Cardiac muscle cell (in vitro differentiated cells and primary cell): ENCODE results near the gene NOSIP. TPM values are rescaled to one million over a fixed set of nuclear protein-coding genes. Genes with fewer than 3 reads are reported as not detected.

ENCODE experiments used
- DNase-seq, 2 donors: peaks; one replicate each; pipeline versions ENCODE4 v3.0.0 to v3.0.0-alpha.2; 2010 to 2017; ENCODE audit warnings: low read depth in 1 of 2, low spot score in 1 of 2
- H3K27ac ChIP-seq: fragments of 200-600 bp; sonication (generic); 2 replicates; pipeline ENCODE4 v1.5.1; 2016
- H3K27me3 ChIP-seq: fragments of 200-600 bp; sonication (generic); 2 replicates; pipeline ENCODE4 v1.6.0; 2016; ENCODE audit warnings: control low read depth
- H3K36me3 ChIP-seq: fragments of 200-600 bp; sonication (generic); 2 replicates; pipeline ENCODE4 v1.5.1; 2016; ENCODE audit warnings: control low read depth
- H3K4me1 ChIP-seq: fragments of 200-600 bp; sonication (generic); 2 replicates; pipeline ENCODE4 v1.8.1; 2017; ENCODE audit warnings: low read depth, mild to moderate bottlenecking, mixed run types
- H3K4me3 ChIP-seq: fragments of 200-600 bp; sonication (generic); 2 replicates; pipeline ENCODE4 v1.5.1; 2016; ENCODE audit warnings: mild to moderate bottlenecking
- H3K9me3 ChIP-seq: fragments of 200-600 bp; sonication (generic); 2 replicates; pipeline ENCODE4 v1.5.1; 2017; ENCODE audit warnings: low read depth, mild to moderate bottlenecking, control low read depth
- polyA plus RNA-seq: library from polyadenylated mRNA; unstranded; fragments of >200 nt; fragmentation: Nextera tagmentation; extraction: Ambion mirVana; gene quantifications from 2 replicates; pipeline ENCODE4 v1.2.1, GENCODE V29; 2016
- total RNA-seq: library from RNA; depleted of rRNA; stranded (reverse); fragments of >200 nt; gene quantifications from 2 replicates; pipeline ENCODE4 v1.2.3, GENCODE V29; 2016
- TF ChIP-seq, protein P1 (sequence below): IDR thresholded peaks from 2 replicates; pipeline ENCODE4 v1.5.1; 2012; ENCODE audit warnings: low read depth, mild to moderate bottlenecking, low read length

NOSIP gene
- total and polyA plus RNA-seq, 2 experiments from 2014 or later, result 120 to 193 TPM

DNA sequence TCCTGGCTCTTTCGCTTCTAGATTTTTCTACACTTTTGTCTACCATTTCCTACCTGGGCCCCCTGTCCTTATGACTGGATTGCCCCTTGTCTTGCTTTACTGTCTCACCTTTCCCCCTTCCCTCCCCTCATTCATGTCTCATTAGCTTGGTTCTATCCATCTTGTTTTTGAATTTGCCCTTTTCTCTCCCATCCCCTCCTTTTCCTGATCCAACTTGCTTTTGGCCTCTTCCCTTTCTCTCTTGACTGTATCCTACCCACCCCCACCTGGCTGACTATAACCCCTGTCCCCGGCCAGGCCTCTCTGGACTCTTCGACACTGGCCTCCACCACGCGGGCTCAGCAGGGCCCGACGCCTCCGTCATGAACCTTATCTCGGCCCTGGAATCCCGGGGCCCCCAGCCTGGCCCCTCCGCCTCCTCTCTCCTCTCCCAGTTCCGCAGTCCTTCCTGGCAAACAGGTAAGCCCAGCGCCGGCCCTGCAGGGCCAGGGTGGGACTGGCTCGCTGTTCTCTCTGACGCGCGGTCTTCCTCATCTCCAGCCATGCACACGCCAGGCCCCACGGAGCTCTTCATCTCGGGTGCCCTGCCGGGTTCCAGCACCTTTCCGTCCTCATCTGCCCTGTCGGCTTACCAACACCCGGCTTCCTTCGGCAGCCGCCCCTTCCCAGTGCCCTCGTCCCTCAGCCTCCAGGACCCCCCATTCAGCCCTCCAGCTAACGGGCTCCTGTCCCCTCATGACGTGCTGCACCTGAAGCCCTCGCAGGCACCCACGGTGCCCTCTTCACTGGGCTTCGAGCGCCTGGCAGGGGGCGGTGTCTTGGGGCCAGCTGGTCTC, 14.0 kb upstream of the NOSIP start:
- H3K36me3 ChIP-seq, result peaks cover 32% of the 10 kb centered on the region
- H3K9me3 ChIP-seq, result no peaks in the 10 kb centered on the region
- no peak overlapping the region for H3K4me3 ChIP-seq
- TF ChIP-seq, protein P1, sequence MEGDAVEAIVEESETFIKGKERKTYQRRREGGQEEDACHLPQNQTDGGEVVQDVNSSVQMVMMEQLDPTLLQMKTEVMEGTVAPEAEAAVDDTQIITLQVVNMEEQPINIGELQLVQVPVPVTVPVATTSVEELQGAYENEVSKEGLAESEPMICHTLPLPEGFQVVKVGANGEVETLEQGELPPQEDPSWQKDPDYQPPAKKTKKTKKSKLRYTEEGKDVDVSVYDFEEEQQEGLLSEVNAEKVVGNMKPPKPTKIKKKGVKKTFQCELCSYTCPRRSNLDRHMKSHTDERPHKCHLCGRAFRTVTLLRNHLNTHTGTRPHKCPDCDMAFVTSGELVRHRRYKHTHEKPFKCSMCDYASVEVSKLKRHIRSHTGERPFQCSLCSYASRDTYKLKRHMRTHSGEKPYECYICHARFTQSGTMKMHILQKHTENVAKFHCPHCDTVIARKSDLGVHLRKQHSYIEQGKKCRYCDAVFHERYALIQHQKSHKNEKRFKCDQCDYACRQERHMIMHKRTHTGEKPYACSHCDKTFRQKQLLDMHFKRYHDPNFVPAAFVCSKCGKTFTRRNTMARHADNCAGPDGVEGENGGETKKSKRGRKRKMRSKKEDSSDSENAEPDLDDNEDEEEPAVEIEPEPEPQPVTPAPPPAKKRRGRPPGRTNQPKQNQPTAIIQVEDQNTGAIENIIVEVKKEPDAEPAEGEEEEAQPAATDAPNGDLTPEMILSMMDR, result no peak
- no peak for DNase-seq
- peaks cover 20% of the 10 kb centered on the region for H3K4me1 ChIP-seq
- H3K27me3 ChIP-seq, result no peaks in the 10 kb centered on the region
- peak overlapping the region; percentile 9 for H3K27ac ChIP-seq

DNA sequence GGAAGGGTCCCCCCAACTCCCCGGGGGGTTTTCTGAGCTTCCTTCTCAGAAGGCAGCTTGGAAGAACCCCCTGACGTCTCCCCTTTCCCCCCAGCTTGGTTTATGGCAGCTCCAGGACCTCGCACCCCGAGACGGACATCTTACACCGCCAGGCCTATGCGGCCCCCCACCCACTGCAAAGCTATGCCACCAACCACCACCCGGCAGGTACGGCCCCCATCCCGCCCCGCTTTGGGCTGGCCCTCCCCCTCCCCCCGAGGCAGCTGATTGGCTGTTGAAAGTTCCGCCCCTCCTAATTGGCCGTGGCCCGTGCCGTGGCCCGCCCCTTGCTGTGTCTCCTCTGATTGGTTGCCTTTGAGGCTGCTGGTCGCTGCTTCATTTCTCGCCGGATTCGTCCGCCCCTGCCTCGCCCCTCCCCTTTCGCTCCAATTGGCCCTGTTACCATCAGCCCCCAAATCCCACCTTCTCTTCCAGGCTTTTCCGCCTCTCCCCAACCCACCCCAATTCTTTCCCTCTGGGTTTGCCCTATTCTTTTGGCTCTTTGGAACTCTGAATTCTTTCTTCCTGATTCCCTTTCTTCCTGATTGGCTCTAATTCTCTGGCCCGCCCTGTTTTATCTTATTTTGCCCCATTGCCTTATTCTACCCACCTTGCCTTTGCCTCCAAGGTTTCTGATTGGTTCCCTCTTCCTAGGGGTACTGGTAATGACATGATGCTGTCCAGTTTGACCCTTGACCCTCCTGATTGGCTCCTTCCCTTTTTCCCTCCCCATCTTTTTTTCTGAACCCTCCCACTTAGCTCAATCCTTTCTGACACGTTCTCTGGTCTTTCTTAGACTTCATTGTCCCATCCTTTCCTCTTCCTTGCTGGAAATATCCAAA, 13.1 kb upstream of the NOSIP start:
- no peaks in the 10 kb centered on the region for H3K9me3 ChIP-seq
- peaks cover 26% of the 10 kb centered on the region for H3K36me3 ChIP-seq
- TF ChIP-seq, protein P1, result no peak
- peak overlapping the region; percentile 82 for H3K27ac ChIP-seq
- peak; percentile 94 to 96 for DNase-seq
- H3K4me1 ChIP-seq, result peaks cover 20% of the 10 kb centered on the region
- no peaks in the 10 kb centered on the region for H3K27me3 ChIP-seq
- H3K4me3 ChIP-seq, result peak overlapping the region; percentile 99

DNA sequence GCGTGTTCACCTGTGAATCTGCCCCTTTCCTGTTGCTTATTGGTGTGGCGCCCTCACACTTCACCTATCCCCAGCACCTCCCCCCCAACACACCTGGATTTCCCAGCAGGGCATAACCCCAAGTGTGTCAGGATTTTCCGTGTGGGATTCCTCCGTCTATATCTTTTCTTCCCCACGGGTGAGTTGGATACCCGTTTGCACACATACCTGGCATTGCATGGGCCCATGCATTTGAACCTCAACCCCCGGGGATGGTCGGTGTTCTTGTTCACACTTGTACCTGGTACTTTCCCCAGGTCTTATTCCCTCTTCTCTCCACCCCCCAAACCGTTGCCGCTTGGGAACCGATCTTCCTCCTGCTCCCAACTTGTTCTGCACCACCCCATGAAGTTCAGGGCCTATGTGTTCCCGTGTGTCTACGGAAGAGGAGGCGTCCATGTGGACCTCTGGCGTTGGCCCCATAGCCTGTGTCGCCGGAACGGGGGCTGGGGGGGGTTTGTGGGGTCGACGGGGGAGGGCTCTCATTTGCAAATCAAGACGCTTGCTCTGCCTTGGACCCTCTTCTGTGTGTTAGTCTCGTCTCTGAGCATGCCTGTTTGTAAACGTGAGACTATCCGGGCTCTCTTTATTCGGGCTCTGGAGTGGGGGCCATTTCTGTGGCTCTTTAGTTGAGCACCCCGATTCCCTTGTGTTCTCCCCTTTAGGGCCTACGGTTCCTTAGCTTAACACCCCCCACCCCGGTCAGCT, 12.3 kb upstream of the NOSIP start:
- peak overlapping the region; percentile 82 for H3K27ac ChIP-seq

DNA sequence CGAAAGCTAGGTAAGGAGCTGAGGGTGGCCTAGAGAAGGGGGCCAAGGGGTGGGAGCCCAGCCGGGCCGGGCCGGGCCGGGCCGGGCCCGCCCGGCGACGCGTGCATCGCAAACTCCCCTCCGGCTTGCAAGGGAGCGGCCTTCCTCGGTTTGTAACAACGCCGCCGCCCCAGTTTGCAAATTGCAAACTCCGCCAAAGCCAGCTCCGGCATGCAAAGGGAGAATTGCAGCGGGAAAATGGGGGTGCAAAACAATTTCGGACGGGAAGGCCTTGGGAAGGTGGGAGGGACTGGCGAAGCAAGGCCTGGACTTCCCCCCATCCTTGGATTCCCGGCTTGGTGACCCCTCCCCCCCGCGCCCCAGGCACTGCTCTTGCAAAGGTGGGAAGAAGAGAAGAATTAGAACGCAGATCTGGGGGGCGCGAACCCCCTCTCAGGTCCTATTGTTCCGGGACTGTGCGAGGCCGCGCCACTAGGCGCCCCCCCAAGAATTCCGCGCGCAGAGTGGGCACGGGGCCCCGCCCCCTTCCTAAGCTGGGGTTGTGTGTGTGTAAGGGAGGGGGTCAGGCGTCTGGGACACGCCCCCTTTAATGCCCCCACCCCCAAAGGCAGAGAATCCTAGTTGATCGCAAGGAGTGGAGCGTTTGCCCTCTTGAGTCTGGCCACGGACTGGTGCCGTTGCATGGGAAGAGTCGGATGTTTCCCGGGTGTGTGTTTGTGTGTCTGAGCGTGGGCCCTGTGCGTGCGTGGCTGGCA, 11.6 kb upstream of the NOSIP start:
- Histone ChIP-seq H3K4me3 (peak overlapping the region; percentile 99), H3K36me3 (peaks cover 17% of the 10 kb centered on the region), H3K27me3 (no peaks in the 10 kb centered on the region), H3K9me3 (no peaks in the 10 kb centered on the region), H3K4me1 (peaks cover 20% of the 10 kb centered on the region), H3K27ac (peak overlapping the region; percentile 82)
- TF ChIP-seq, protein P1, result no peak
- DNase-seq, result peak; percentile 49

More for the DNA sequence above, 12.3 kb upstream of the NOSIP start:
- Histone ChIP-seq H3K9me3 (no peaks in the 10 kb centered on the region), H3K4me3 (peak overlapping the region; percentile 99), H3K36me3 (peaks cover 25% of the 10 kb centered on the region), H3K4me1 (peaks cover 20% of the 10 kb centered on the region), H3K27me3 (no peaks in the 10 kb centered on the region)
- TF ChIP-seq, protein P1, result no peak
- DNase-seq, result peak; percentile 12 to 38
